Stomach (tissue), 4 donors: ENCODE data around the gene FGR.

ENCODE experiments used
- CTCF ChIP-seq, 7 experiments: fragments of 450-650 bp in 4 of 7; fragments of 200-600 bp in 3 of 7; sonication (generic) in 3 of 7; IDR thresholded peaks; one replicate each; pipeline ENCODE4 v1.5.1; 2016 to 2019; ENCODE audit warnings: antibody characterized with exemption in 7 of 7, control low read depth in 2 of 7, mild to moderate bottlenecking in 1 of 7
- EP300 ChIP-seq: sonication (generic); formaldehyde crosslinking; IDR thresholded peaks from one replicate; pipeline ENCODE4 v1.6.1; 2017; ENCODE audit warnings: antibody characterized with exemption
- POLR2A ChIP-seq, 4 donors: fragments of 450-650 bp; IDR thresholded peaks; one replicate each; pipeline ENCODE4 v1.6.1; 2016; ENCODE audit warnings: antibody characterized with exemption in 4 of 4, control low read depth in 2 of 4, mild to moderate bottlenecking in 1 of 4, moderate library complexity in 1 of 4
- POLR2AphosphoS5 ChIP-seq, 3 donors: sonication (generic); formaldehyde crosslinking; IDR thresholded peaks; one replicate each; pipeline ENCODE4 v1.6.1; 2016; ENCODE audit warnings: antibody characterized with exemption in 3 of 3

GRCh38 chr1:27664291-27664690 is 29.3 kb upstream of the FGR start:
- TF ChIP-seq POLR2A (IDR thresholded peaks at IDR 0.05) (no peak), EP300 (no peak), CTCF (IDR thresholded peaks at IDR 0.05) (no peak), POLR2AphosphoS5 (IDR thresholded peaks at IDR 0.05) (no peak)
